DLD1 (cell line): ENCODE measurements around the gene NOS1.
"Not testable (repeated sequence)": the region's sequence is repeated elsewhere in the genome, so short reads cannot be mapped to it uniquely, and the experiment has no call there.

Experiments used
- in situ Hi-C: cut with HindIII; loops from 2 replicates; pipeline ENCODE4 v1.10.0; 2017; ENCODE audit warnings: low sequenced_read_pairs

The NOS1 gene

DNA sequence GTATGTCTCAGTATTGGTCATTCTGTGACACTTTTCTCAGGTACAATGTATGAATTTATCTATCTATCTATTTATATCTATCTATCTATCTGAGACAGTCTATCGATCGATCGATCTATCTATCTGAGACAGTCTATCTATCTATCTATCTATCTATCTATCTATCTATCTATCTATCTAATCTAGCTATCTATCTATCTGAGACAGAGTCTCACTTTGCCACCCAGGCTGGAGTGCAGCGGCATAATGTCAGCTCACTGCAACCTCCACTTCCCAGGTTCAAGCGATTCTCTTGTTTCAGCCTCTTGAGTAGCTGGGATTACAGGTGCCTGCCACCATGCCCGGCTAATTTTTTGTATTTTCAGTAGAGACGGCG, 180.0 kb downstream of the NOS1 start:
- in situ Hi-C loops = not testable (repeated sequence)

DNA sequence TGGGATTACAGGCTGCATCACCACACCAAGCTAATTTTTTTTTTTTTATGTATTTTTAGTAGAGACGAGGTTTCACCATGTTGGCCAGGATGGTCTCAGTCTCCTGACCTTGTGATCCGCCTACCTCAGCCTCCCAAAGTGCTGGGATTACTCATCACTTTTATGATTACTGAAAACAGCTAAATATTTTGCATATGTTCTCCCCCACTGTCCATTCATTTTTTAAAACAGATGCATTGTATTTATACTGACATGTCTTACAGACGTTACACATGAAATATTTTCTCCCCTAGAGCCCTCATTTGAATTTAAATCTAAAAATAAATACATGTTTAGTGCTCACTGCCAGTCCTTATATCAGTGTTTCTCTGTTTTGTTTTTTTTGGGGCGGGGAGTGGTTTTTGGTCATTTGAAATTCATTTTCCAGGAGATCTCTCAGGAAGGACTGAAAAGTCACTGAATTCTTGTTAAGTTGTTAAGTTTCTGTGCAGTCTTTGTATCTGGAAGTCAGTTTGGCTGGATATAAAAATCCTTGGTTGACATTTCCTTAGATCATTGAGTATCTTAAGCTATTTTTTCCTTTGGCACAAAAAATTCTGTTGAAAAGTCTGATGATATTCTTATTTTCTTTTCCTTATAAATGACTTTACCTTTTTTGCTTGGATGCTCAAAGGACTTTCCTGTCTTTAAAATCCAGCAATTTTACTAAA, 180.5 kb downstream of the NOS1 start:
- in situ Hi-C loops = no loop called here

DNA sequence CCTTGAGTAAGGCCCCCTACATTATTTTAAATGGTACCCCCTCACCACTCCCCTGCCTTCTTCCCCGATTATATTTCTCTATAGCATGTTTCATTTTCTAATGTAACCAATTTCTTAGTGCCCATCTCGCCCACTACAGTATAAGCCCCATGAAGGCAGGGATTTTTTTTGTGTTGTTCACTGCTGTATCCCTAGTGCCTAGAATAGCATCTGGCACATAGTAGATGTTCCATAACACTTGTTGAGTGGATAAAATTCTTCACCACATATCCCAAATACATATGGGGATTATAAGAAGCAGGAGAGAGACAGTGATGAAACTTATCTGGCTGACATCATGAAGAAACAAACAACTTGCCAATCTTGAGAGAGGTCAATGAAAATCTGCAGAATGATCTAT, 182.7 kb downstream of the NOS1 start:
- in situ Hi-C loops = no loop called here

GRCh38 chr12:117178301-117178700, 183.1 kb downstream of the NOS1 start:
- in situ Hi-C loops = no loop called here

- in situ Hi-C loops = no loop called here
Observed at GRCh38 chr12:117172168-117172567, 189.3 kb downstream of the NOS1 start.

DNA sequence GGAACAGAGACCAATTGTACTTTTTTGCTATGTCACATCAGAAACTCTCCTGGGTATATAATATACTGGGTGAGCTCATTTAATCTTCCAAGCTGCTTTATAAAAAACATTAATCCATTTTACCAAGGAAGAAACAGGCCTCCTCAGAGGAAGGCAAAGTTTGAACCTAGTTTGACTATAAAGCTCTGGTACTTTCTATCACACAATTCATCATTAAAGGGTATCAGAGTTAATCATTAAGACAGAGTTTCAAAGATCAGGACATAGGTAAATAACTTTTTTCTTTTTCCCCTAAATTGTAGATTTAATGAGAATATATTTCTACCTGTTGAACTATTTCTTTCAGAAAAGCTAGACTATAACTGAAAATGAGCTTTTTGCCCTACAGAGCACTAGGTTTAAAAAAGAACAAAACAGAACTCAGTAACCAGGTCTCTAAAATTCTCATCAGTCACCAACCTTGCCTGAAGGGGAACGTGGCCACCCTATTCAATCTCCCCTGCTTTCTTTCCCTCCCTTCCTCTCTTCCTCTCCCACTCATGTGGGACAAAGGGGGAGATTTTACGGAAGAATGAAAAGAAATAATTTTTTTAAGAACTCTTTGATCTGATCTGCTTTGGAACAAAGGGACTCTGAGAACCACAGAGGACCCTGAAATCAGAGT, 189.8 kb downstream of the NOS1 start:
- in situ Hi-C loops = no loop called here

GRCh38 chr12:117169548-117169947, 191.9 kb downstream of the NOS1 start:
- in situ Hi-C loops = no loop called here

- in situ Hi-C loops = no loop called here
Observed at GRCh38 chr12:117168976-117169375, 192.4 kb downstream of the NOS1 start.

DNA sequence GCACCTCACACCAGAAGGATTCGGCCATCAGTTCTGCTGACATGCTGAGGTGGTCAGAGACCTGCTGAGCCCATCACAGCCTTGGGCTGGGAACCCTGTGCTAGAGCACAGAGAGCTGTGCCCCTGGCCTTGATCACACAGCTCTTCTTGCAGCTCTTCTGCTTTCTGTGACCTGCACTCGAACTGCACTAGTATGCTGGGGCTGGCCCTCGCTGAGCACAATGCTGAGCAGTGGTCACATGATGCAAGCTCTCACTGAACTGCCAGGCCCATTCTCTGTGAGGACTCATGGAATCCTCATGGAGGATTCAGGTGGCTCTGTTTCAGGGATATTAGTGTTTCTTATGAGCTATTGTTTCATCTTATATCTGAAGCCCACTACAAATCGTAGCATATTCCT, 193.7 kb downstream of the NOS1 start:
- in situ Hi-C loops = no loop called here

DNA sequence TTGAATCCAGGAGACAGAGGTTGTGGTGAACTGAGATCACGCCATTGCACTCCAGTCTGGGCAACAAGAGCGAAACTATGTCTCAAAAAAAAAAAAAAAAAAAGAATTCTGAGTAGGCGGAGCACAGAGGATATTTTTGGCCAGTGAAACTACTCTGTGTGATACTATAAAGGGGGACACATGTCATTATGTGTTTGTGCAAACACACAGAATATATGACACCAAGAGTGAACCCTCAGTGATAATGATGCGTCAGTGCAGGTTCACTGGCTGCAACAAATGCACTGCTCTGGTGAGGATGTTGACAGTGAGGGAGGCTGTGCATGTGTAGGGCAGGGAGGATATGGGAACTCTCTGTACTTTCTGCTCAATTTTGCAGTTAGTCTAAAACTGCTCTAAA, 195.3 kb downstream of the NOS1 start:
- in situ Hi-C loops = no loop called here

DNA sequence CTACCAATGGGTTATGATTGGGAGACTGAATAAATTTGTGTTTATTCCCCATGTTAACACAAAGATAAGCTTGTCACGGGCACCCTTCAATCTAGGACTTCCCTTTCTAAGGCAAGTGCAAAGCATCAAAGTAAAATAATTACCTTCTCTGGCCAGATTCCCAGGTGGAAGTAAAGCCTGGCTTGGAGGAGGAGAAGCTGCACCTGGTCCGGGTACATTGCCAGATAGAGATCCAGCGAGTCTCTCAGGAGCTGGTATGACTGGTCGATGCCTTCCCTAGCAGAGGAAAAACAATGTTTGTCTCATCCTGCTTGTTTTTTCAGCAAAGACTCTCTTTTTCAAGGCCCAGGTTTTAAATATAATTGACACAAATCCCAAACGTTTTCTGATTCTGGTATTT, 196.1 kb downstream of the NOS1 start:
- in situ Hi-C loops = no loop called here

GRCh38 chr12:117162633-117163032, 198.8 kb downstream of the NOS1 start:
- in situ Hi-C loops = no loop called here

- in situ Hi-C loops = no loop called here
Observed at GRCh38 chr12:117162167-117162539, 199.3 kb downstream of the NOS1 start.

DNA sequence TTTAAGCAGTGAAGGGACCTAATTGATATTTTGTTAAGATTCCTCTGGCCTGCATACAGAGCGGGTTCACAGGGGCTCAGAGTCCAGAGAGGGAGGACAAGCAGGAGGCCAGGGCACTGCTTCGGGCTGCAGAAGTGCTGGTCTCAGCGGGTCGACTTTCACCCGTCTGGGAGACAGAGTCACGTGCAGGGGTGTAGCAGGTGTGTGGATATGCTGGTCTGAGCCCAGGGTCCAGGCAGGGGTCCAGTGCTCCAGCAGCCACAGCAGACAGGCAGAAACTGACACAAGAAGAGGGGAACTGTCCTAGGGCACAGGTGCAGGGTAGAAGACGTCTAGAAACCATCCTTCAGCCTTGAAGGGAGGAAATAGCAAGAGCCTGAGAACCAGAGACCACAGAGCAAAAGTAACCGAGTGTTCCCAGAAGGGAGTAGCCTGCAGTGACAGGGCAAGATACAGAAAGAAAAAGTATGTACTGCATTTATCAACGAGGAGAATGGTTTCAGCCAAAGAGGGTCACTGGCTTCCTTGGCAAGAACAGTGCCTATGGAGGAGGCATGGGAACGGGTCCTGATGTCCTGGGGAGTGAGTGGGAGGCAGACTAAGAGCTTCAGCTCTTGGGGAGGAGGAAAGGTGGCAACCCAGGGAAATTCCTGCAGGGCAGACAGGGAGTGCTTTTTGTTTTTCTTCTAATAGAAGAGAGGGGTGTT, 199.8 kb downstream of the NOS1 start:
- in situ Hi-C loops = no loop called here

- in situ Hi-C loops = no loop called here
Observed at GRCh38 chr12:117159674-117160073, 201.8 kb downstream of the NOS1 start.

DNA sequence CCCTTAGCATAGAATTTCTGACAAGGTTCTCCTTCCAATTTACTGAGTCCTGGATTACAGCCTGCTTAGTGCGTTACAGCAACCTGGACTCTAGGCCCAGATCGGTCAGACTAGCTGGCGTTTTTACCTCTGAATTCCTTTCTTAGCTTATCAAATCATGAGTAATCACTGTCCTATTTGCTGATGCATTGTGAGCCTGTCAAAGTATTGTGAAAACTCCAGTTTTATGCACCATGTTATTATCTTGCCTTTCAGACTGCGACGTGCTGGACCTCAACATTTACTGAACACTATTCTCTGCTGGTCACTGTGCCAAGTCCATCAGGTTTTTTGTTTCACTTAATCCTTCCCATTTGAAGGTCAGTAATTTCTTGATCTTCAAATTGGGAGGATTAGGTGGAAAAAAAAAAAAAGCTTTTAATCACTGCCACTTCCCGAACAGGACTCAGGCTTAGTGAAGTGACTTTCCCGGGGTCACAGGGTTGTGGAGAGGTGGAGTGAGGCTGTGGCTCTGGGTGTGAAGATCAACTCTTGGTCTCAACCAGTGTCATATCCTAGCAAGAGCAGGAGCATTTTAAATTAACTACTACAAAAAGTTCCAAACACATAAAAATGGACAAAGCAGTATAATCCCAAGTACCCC, 202.4 kb downstream of the NOS1 start:
- in situ Hi-C loops = no loop called here
